IPS-NIHi11 (cell line): Measurements from ENCODE around the gene VDAC1.
A peak's percentile ranks its signal among the peaks of the same experiment; 100 is the strongest.
"Not testable (repeated sequence)": the region's sequence is repeated elsewhere in the genome, so short reads cannot be mapped to it uniquely, and the experiment has no call there.

Source experiments
- DNase-seq: peaks from one replicate; pipeline ENCODE4 v3.0.0; 2012; ENCODE audit warnings: mixed read lengths, low spot score

Gene VDAC1

DNA sequence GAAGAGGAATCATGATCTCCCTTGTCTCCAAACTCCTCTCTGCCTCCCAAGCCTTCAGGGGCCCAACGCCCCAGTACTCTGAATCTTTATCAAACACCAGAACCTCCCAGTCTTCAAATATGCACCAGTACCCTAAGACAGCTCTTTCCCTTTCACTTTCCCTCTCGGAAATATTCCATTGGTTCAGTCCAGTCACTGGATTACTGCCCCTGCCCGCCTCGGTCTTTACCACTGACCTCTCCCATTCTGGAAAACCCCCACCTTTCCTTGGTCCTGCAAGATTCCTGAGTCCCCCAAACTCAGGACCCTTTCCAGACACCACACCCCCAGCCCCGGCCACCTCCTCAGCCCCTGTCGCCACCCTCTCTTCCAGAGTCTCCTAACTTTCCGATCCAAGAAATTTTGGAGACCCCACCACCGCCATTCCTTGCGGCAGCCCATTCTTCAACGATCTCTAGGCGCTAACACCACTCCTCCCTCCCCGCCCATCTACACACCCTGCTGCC lies 37.0 kb downstream of the VDAC1 start:
- no peak for DNase-seq

DNA sequence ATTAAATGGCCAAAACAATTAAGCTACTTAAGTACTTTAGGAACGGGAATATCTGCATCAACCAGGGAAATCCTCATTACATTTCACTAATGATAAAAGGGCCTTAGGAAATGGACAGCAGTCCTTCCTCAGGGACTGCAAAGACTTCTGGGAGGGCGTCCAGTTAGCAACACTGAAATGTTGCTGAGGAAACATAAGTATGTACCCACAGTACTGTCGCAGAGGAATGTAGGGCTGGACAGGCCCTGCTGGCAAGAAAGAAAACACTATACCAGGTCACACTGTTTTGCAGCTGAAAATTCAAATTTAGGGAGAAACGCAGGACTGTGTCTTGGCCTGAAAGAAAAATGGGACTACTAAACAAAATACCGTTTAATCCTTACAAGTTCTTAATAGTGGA lies 37.7 kb downstream of the VDAC1 start:
- DNase-seq, result no peak

DNA sequence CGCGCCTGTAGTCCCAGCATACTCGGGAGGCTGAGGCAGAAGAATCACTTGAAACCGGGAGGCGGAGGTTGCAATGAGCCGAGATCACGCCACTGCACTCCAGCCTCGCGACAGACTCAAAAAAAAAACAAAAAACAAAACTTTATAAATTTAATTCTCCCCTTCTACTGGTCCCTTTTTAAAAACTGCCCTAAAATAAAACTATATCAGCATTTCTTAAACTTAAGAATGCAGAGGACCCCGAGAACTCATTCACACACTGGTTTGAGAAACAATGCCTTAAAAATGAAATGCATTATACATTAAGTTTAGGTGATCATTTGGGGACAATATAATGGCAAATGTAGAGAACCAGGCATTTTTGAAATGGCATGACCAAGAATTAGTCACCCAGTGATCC lies 38.7 kb downstream of the VDAC1 start:
- no peak for DNase-seq

DNA sequence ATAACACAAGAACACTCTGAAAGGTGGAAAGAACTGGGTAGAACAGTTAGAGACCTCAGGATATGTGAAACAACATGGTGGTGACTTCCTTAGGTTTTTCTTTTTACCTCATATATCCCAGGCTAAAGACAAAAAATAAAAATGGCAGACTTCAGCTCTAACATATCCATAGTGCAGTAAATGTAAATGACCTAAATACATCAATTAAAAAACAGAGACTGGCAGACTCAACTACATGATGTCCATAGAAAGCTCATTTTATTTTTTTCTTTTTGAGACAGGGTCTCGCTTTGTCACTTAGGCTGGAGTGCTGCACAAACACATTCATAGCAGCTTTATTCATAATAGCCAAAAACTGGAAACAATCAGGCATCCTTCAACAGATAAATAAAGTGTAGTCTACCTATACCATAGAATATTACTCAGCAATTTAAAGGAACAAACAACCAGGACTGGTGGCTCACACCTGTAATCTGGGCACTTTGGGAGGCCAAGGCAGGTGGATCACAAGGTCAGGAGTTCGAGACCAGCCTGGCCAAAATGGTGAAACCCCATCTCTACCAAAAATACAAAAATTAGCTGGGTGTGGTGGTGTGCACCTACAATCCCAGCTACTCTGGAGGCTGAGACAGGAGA lies 41.2 kb downstream of the VDAC1 start:
- no peak for DNase-seq

DNA sequence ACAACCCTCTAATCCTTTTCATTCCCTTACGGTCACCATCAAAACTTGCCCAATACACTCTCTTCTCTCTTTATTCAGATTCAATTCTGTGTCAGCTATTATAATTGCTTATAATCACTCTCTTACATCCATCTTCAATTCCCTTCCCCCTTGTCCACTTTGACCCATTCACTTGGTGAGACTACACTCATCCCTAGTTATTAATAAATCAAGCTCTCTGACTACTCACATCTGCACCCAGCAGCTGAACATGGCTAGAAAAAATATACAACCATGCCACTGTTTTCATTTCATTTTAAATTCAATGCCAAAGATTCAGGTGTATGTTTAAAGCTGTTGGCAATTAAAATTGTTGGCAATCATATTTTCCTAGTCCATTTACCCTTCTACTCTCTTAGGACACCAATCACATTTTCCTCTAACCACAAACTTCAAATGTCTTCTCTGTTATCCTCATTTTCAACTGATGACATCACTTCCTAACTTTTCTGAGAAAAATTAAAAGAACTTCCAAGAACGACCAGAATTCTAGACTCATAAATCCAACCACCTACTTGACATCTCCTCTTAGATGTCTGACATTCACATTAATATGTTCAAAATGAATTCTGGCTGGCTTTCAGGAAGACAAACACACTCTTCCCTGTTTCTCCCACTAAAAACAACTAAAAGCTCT lies 41.8 kb downstream of the VDAC1 start:
- no peak for DNase-seq

DNA sequence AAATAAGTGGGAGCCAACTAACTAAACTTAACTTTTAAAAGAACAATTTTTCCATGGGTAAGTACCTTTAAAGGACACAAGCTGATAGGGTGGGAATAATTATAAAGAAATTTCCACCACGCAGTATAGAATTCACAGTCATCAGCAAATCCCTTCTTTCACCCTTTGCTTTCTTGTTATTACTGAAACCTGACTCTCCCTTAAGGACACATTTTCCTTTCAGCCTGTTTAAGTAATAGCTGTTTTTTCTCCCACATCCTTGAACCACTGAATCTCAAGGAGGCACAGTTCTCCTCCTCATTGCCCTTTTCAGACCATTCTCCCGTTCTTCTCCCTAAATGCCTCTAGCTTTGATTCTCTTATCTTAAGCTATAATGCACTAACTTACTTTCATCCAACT lies 42.6 kb downstream of the VDAC1 start:
- DNase-seq, result no peak

DNA sequence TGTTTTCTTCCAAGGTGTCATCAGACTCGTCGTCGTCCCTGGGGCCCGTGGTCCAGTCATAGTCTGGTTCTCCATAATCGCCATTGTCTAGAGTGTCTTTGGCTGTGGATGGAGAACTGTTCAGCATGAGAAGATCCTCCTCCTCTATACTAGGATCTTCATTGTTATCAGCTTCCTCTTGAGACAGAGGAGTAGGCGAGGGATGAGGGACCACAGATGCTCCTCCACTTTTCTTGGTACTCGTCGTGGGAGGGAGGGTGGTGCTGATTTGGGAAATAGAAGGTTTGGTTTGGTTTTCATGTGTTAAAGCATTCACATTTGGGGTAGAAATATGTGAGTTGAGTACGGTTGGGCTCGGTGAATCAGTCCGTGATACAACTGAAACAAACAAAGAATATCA lies 45.1 kb downstream of the VDAC1 start:
- no peak for DNase-seq

DNA sequence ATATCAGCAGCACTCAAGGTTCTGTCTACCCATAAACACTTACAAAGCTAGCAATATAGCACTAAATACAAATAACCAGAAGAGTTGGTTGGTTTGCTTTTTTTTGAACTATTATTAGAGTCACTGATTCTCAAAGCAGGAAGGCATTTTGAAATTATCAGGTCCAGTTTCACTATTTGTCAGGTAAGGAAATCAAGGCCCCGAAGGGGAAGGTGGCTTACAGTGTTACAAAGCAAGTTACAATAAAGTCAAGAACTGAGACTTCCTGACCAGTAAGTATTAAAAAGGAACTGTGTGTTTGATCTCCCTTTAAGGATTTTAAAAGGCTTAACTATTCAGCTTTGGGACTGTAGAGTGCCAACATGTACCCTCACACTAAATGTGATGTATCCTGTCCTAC lies 47.2 kb downstream of the VDAC1 start:
- DNase-seq, result no peak

DNA sequence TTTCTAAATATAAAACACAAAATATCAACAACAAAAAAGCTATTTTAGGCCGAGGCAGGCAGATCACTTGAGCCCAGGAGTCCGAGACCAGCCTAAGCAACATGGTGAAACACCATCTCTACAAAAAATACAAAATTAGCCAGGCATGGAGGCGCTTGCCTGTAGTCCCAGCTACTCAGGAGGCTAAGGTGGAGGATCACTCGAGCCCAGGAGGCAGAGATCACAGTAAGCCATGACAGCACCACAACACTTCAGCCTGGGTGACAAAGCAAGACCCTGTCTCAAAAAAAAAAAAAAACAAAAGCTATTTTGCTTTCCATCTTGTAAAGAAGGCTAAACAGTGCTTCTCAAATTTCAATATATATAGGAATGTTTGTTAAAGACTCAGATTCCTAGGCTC lies 47.7 kb downstream of the VDAC1 start:
- no peak for DNase-seq

DNA sequence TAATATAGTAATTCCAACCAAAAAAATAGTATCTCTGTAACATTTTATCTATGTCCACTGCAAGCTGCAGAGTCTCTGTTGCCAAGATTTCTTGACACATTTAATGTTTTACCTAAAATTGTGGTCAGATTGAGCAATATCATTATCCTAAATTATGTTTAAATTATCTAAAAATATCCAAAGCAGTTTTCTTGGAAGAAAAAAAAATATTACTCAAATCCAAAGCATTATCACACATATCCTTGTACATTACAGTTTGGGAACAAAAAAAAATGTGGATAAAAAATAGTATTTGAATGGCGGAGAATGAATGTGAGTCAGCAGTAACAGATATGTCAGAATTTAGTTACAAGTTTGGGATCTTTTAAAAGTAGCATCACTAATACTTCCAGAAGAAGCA lies 48.6 kb downstream of the VDAC1 start:
- not testable (repeated sequence) for DNase-seq

DNA sequence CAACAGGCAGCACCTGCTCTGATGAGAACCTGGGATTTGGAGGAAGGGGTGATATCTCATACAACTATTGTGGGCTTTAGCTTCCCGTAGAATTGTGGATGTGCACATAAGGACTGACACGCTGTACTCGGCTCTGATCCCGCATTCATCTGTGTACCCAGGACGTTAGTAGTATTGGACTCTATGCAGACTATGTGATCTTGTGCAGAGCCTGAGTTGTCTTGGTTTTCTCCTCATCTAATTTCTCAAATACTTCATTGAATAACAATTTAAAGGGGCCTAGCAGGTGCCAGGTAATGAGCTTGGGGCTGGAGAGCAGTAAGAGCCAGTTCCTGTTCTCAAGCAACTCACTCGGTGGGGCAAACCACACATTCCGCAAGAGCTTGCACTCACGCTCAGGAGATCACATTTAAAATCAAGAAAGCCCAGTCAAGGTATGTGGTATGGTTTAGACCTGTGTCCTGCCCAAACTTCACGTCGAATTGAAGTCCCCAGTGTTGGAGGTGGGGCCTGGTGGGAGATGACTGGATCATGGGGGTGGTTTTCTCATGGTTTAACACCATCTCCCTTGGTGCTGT lies 51.1 kb downstream of the VDAC1 start:
- no peak for DNase-seq

DNA sequence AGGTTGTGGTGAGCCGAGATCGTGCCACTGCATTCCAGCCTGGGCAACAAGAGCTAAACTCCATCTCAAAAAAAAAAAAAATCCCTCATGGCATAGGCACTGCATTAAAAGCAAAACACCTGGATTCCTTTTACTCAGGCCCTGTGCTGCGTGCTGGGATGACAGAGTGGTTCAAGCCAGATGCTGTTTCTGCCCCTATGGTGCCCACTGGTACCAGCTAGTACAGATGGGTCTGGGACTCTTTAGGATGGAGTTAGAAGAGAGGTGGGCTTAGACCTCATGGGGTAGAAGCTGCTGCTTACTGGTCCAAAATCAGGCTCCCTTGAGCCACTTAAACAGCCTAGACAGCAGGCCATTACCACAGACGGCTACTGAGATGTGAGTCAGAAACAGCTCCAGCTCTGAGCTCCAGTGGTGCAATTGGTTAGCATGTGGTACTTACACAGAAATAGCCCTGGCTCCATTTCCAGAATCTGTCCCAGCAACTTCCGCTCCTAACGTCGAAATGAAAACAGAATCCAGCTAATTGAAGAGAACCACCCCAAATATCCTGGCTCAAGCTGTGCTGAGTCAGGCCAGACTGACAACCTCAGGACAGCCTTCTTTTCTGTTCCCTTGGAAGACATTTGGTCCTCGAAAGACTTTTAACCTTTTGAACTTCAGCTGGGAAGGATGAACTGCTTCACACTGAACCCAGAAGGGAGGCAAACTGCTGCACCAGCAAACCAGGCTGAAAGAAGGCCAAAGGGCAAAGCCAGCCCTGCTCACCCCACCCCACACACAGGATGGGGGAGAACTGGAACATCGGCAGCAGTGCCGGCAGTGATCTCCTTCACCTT lies 51.8 kb downstream of the VDAC1 start:
- no peak for DNase-seq

DNA sequence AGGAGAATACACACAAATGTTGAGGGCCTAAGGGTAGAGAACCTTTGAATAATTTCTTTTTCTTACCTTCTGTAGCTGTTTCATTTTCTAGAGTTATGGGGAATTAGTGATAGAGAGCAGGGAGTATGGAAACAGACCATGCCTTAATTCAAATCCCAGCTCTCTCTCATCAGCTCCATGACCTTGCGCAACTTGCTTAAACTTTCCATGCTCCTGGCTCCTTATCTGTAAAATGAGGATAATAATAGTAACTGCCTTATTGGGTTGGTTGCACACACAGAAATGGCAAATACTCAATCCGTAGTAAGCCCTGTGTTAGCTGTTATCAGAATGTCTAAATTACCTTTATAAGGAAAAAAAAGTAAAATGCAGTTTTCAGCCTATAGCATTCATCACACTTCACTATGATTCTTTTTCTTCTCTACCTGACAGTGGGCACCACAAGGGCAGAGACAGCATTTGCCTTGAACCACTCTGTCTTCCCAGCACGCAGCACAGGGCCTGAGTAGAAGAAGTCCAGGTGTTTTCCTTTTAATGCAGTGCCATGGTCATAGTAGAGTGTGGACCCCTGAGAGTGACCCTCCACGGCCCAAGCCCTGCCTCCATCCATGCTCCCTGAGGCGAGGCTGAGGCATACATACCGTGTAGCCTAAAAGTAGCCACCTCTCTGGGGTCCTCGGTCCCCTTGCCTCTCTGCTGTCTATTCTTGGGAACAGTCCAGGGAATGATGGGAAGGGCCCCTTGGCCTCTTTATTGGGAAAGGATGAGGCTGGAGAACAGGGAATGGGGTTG lies 53.8 kb downstream of the VDAC1 start:
- DNase-seq, result no peak

DNA sequence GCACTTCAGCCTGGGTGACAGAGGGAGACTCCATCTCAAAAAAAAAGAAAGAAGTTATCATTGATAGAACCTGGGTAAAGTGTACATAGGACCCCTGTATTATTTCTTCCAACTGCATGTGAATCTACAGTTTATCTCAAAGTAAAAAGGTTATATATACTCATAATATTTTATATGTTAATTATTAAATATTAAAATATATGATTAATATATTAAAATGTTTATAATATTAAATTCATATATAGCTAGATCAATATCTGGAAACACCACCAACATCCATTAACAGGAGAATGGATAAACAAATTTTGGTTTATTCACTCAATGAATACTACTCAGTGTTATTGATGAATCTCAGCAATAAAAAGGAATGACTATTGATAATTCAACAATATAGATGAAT lies 56.1 kb downstream of the VDAC1 start:
- DNase-seq, result no peak

DNA sequence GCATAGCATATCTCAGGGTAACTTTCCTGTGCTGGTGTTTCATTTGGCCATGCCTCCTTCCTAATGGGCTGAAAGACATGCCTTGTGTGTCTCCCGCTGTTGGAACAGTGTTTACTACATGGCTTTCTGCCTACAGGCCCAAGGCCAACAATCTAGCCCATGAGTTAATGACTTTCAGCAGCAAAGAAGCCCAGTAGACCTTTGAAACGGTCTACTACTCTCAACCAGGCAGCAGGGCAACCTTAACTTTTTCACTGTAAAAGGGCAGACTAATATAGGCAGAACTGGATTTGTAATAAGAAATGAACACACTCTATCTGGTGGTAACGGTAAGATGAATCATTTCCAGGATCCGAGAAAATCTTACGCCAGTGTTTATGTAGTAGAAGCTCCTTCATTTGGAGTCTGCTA lies 57.3 kb downstream of the VDAC1 start:
- no peak for DNase-seq

DNA sequence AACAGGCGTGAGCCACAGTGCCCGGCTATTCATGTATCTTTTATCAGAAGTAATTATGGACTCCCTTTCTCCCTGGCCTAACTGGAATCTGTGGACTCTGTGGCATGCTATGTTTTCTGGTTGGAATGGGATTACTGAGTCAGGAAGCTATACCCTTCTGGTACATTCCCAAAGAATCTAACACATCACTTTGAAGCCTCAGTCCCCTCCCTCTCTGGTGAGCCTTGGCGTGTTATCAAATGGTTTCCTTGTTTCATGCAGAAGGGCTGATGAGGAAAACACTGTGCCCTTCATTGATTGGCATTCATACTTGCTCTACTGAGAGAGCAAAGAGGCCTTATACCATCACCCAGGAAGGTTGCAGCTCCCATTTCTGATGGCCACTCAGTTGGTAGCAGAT lies 59.2 kb downstream of the VDAC1 start:
- DNase-seq, result no peak

DNA sequence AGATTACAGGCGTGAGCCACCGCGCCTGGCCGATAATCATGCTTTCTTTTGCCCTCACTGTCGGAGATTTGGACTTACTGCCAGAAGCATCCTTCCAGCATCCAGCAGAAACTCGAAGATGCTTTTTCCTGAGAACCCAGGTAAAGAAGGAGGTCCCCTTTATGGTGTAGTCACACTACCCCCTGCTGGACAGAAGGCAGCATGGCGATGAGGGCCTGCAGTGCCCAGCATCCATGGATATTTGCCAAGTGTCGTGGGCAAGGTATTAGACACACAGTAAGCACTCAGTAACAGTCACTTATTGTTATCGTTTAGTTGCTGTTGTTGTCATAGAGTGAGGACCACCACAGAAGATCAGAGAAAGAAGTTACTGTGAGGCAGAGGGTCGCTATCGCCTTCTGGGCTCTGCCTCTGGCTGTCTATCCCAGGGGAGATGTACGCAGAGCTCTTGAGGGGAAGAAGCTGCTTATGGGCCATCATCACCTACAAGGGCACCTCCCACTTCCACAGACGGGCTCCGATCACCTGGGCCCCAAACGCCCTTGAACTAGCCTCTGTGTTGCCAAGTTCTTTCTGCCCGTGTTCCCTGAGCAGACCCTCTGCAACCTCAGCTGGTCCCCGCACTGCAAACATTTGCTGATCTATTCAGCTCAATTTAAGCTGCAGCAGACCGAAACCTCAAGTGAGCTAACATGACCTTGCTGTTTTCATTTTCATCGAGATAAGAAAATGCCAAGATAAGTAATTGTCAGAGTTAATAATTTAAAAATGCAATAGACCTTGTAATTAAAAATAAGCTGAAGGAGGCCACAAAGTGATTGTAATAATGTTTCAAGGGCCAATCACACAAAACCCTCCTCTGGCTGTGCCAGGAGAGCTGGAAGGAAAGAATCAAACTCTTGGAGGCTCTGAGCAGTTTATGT lies 60.3 kb downstream of the VDAC1 start:
- DNase-seq, result peak; percentile 81

DNA sequence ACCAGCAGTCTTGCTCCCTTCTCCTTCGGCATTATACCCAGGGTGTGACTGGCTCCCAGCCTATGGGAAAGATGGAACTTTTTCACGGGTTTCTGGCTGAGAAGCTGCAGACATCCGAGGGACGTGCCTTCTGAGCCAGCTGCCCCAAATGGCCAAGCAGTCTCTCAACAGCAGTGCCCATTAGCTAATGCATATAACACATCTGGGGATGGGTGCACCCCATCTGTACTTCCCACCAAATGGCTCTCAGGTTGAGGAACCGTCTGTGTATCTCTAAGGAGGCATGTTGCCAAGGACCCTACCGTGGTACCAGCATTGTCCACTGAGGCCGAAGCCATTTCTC lies 61.3 kb downstream of the VDAC1 start:
- no peak for DNase-seq

DNA sequence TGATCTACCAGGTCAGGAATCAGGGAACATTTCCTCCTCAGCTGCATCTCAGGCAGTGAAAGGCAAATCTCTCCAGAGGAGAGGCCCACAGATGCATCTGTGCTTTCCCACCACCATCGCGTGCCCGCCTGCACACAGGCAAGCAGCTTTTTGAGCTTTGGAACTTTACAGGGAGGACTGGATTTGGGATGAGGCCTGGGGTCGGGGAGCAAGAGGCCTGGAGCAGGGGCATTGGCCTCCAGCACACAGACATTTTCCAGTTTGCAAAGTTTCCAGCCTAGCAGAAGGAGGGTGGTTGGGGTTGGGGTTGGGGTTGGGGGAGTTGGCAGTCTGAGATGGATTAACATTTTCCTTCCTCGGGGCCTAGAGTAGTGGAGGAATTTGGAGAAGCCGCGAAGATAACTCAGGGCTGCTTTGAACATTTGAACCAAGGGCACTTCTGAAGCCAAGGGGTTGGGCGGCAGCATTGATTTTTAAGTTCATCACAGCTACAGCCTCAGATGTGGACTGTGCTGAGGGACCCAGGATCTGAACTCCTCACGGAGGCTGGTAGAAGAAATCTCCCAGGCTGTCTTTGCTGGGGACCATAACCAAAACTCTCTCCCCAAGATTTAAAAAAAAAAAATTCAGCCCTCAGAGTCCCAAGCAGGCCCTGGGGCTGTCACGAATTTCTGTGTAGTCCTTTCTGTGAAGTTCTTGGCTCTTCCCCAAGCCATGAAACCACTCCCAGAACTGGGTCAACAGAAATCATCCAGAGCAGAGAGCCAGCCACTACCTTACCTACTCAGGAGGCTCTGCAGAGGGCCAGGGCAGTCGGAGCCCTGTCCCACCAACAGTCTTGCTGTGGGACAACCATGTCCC lies 61.9 kb downstream of the VDAC1 start:
- no peak for DNase-seq
